OCI-LY7 (cell line): ENCODE measurements around the gene CSNK1D. TPM values are rescaled to one million over a fixed set of nuclear protein-coding genes. Genes with fewer than 3 reads are reported as not detected.

ENCODE experiments used
- BruUV-seq: library from RNA; stranded (reverse); fragments of 400-500 nt; replicated peaks from 2 replicates; lab custom pipeline; 2021; lab: Mats Ljungman, UMichigan
- CTCF ChIA-PET: fragments of 300-600 bp; sonication (Branson Sonifier 250); formaldehyde crosslinking; loops from one replicate; lab custom pipeline; 2022; ENCODE audit warnings: antibody characterized with exemption; ENCODE audit not compliant: unreplicated experiment; lab: Charles Lee
- POLR2A ChIA-PET: fragments of 300-600 bp; sonication (Branson Sonifier 250); formaldehyde crosslinking; loops from one replicate; lab custom pipeline; 2022; ENCODE audit warnings: antibody characterized with exemption; lab: Charles Lee
- DNase-seq: peaks from one replicate; pipeline ENCODE4 v3.0.0-alpha.2; 2015; ENCODE audit warnings: low spot score
- H2AFZ ChIP-seq: fragments of 200-600 bp; sonication (generic), shearing (Covaris generic); 2 replicates; pipeline ENCODE4 v1.6.1; 2014; ENCODE audit warnings: mild to moderate bottlenecking, antibody characterized with exemption, low read length, moderate library complexity
- H3K27ac ChIP-seq: fragments of 200-600 bp; sonication (generic); 2 replicates; pipeline ENCODE4 v1.5.1; 2014; ENCODE audit warnings: mixed run types, low read depth, mild to moderate bottlenecking, moderate library complexity, low read length, inconsistent platforms; ENCODE audit not compliant: poor library complexity, severe bottlenecking
- H3K36me3 ChIP-seq: fragments of 200-600 bp; sonication (generic); 2 replicates; pipeline ENCODE4 v1.6.1; 2014; ENCODE audit warnings: mild to moderate bottlenecking, antibody characterized with exemption, low read length, moderate library complexity, mixed read lengths; ENCODE audit not compliant: insufficient read depth
- H3K4me1 ChIP-seq: fragments of 200-600 bp; sonication (generic); 2 replicates; pipeline ENCODE4 v1.5.1; 2014; ENCODE audit warnings: mild to moderate bottlenecking, low read length; ENCODE audit not compliant: insufficient read depth, poor library complexity, severe bottlenecking
- H3K4me2 ChIP-seq: fragments of 200-600 bp; sonication (generic); 2 replicates; pipeline ENCODE4 v1.6.1; 2014; ENCODE audit warnings: mild to moderate bottlenecking, low read length
- H3K4me3 ChIP-seq: fragments of 200-600 bp; sonication (generic); 2 replicates; pipeline ENCODE4 v1.5.1; 2014; ENCODE audit warnings: mild to moderate bottlenecking, low read depth, low read length; ENCODE audit not compliant: poor library complexity, severe bottlenecking
- H3K79me2 ChIP-seq: fragments of 200-600 bp; sonication (generic); 2 replicates; pipeline ENCODE4 v1.6.1; 2016; ENCODE audit warnings: low read depth, mild to moderate bottlenecking, low read length, moderate library complexity, mixed read lengths; ENCODE audit not compliant: insufficient read depth
- H3K9me2 ChIP-seq: fragments of 200-600 bp; sonication (generic); 2 replicates; pipeline ENCODE4 v1.6.1; 2016; ENCODE audit warnings: mild to moderate bottlenecking, low read length, mixed read lengths; ENCODE audit not compliant: insufficient read depth
- H3K9me3 ChIP-seq: fragments of 200-600 bp; sonication (generic); 2 replicates; pipeline ENCODE4 v1.6.1; 2014; ENCODE audit warnings: mild to moderate bottlenecking, mixed run types, low read length, mixed read lengths
- H4K20me1 ChIP-seq: fragments of 200-600 bp; sonication (generic); 2 replicates; pipeline ENCODE4 v1.6.1; 2014; ENCODE audit warnings: mild to moderate bottlenecking, antibody characterized with exemption, low read length, moderate library complexity, mixed read lengths; ENCODE audit not compliant: insufficient read depth
- EZH2phosphoT487 ChIP-seq: fragments of 200-600 bp; sonication (generic); IDR thresholded peaks from 2 replicates; pipeline ENCODE4 v1.6.1; 2018; ENCODE audit warnings: low read depth, borderline replicate concordance, mild to moderate bottlenecking, mixed run types, antibody characterized with exemption, low read length, moderate library complexity, mixed read lengths
- intact Hi-C: fragments of 100-400 bp; cut with micrococcal nuclease; formaldehyde crosslinking; loops from one replicate; pipeline ENCODE4 v1.10.0; 2022; ENCODE audit not compliant: unreplicated experiment
- total RNA-seq, 2 experiments: library from RNA; depleted of rRNA in 1 of 2; stranded (reverse); fragments of >200 nt in 1 of 2; shearing (Covaris generic) in 1 of 2; gene quantifications; 2 replicates each; pipeline ENCODE4 v1.2.3, GENCODE V29; 2014 to 2022
- TF ChIP-seq, protein P1 (sequence below): fragments of 200-600 bp; sonication (generic); conservative IDR thresholded peaks from 2 replicates; pipeline ENCODE4 v1.5.1; 2014; ENCODE audit warnings: mild to moderate bottlenecking, antibody characterized with exemption, low read length, moderate library complexity, mixed read lengths

CSNK1D gene
- total RNA-seq, 2 experiments from 2014 or later = 53.0 to 181 TPM

DNA sequence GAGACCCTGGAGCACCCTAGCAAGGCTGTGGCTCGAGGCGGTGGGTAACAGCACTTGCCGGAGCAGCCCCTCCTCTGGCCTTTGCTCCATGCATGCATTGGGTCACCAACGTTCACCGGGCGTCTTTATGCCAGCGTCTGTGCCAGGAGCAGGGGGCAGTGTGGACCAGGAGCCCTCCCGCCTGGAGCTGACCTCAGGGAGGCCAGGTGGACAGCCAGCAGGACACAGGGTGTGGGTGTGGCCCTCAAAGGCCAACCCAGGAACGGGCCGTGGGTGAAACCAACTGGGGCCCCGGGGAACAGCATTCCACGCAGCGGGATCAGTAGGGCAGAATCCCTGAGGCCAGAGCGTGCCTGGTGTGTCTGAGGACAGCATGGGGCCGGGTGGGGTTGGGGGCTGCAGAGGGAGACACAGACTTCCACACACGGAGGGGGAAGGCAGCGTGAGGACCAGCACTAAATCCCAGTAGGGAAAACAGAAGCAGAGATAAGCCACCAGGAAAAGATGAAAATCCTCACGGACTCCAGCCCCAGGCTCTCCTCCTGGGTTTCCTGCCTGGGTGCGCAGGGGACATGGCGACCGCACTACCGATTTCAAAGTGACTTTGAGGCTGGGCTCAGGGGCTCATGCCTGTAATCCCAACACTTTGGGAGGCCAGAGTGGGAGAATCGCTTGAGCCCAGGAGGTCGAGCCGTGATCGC is 46.8 kb upstream of the CSNK1D start:
- no peak for DNase-seq
- intact Hi-C loops = no loop called here
- Histone ChIP-seq H3K4me2 (no peak overlapping the region), H3K4me1 (no peaks in the 10 kb centered on the region), H3K4me3 (no peak overlapping the region), H3K79me2 (no peaks in the 10 kb centered on the region), H4K20me1 (no peaks in the 10 kb centered on the region), H3K36me3 (no peaks in the 10 kb centered on the region), H2AFZ (no peak overlapping the region), H3K27ac (no peak overlapping the region), H3K9me2 (no peaks in the 10 kb centered on the region), H3K9me3 (peaks cover 8% of the 10 kb centered on the region; the same call in 1 of the 2 replicates)
- no TSS peak for BruUV-seq
- POLR2A ChIA-PET = no interaction called here
- CTCF ChIA-PET = no interaction called here
- no peak for TF ChIP-seq EZH2phosphoT487
- TF ChIP-seq, protein P1, sequence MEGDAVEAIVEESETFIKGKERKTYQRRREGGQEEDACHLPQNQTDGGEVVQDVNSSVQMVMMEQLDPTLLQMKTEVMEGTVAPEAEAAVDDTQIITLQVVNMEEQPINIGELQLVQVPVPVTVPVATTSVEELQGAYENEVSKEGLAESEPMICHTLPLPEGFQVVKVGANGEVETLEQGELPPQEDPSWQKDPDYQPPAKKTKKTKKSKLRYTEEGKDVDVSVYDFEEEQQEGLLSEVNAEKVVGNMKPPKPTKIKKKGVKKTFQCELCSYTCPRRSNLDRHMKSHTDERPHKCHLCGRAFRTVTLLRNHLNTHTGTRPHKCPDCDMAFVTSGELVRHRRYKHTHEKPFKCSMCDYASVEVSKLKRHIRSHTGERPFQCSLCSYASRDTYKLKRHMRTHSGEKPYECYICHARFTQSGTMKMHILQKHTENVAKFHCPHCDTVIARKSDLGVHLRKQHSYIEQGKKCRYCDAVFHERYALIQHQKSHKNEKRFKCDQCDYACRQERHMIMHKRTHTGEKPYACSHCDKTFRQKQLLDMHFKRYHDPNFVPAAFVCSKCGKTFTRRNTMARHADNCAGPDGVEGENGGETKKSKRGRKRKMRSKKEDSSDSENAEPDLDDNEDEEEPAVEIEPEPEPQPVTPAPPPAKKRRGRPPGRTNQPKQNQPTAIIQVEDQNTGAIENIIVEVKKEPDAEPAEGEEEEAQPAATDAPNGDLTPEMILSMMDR = no peak

DNA sequence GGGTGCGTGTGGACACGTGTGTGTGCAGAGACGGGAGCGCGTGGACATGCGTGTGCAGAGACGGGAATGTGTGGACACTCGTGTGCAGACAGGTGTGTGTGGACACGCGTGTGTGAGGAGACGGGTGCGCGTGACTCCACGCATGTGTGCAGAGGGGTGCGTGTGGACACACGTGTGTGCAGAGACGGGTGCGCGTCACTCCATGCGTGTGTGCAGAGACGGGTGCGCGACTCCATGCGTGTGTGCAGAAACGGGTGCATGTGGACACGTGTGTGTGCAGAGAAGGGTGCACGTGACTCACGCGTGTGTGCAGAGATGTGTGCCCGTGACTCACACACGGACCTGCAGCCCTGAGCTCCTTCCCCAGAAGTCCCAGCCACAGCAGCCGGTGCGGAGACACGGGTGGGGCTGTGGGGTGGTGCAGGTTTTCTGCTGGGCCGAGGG is 46.1 kb upstream of the CSNK1D start:
- Histone ChIP-seq H3K79me2 (no peaks in the 10 kb centered on the region), H3K4me3 (no peak overlapping the region), H3K9me3 (peaks cover 8% of the 10 kb centered on the region; the same call in 1 of the 2 replicates), H3K9me2 (no peaks in the 10 kb centered on the region), H3K4me2 (no peak overlapping the region), H4K20me1 (no peaks in the 10 kb centered on the region), H3K27ac (no peak overlapping the region), H3K4me1 (no peaks in the 10 kb centered on the region), H2AFZ (no peak overlapping the region), H3K36me3 (no peaks in the 10 kb centered on the region)
- intact Hi-C loops = no loop called here
- CTCF ChIA-PET = no interaction called here
- TF ChIP-seq, protein P1 = no peak
- TF ChIP-seq EZH2phosphoT487 = no peak
- BruUV-seq = no TSS peak
- DNase-seq = no peak
- POLR2A ChIA-PET = no interaction called here
